Measurements from ENCODE around the gene NAT16.

DNA sequence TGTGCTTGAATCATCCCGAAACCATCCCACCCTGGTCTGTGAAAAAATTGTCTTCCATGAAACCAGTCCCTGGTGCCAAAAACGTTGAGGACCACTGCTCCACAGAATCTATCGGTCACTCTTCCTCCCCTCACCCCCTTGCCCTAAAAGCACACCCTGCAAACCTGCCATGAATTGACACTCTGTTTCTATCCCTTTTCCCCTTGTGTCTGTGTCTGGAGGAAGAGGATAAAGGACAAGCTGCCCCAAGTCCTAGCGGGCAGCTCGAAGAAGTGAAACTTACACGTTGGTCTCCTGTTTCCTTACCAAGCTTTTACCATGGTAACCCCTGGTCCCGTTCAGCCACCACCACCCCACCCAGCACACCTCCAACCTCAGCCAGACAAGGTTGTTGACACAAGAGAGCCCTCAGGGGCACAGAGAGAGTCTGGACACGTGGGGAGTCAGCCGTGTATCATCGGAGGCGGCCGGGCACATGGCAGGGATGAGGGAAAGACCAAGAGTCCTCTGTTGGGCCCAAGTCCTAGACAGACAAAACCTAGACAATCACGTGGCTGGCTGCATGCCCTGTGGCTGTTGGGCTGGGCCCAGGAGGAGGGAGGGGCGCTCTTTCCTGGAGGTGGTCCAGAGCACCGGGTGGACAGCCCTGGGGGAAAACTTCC, 54.0 kb downstream of the NAT16 start:
- TF ChIP-seq CTCF (IDR thresholded peaks at IDR 0.05; ENCODE audit: insufficient read depth, low read depth, low read length): no peak
- TF ChIP-seq EZH2 (IDR thresholded peaks at IDR 0.05; ENCODE audit: insufficient read depth, low read length): no peak

Data from astrocyte (in vitro differentiated cells and primary cell).